ENCODE measurements around the gene AADAC. TPM values are rescaled to one million over a fixed set of nuclear protein-coding genes. Genes with fewer than 3 reads are reported as not detected.
"Not testable (repeated sequence)": the region's sequence is repeated elsewhere in the genome, so short reads cannot be mapped to it uniquely, and the experiment has no call there.

The AADAC gene
- total and polyA plus RNA-seq, 9 donors: 0.21 to 40.6 (median 0.38) TPM; not detected in 5

DNA sequence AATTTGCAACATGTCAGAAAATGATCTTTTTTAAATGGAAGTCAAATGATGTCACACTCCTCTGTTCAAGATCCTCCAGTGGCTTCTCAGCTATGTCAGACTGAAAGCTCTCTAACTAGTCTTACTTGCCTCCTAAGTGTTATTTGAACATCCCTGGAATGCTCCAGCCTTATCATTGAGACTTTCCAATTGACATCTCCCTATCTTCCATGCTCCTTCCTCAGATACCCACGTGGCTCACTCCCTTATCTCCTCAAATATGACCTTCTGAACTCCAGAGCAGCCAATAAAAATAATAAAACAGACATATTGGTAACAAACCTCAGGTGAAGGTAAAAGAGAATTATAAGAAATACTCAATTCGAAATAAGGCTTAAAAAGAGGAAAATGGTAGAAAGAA lies 25.5 kb upstream of the AADAC start:
- H3K9me3 ChIP-seq: no peaks in the 10 kb centered on the region
- intact Hi-C loops (cut with DNase I): no loop called here
- H3K36me3 ChIP-seq: no peaks in the 10 kb centered on the region
- no peak for TF ChIP-seq POLR2A (IDR thresholded peaks at IDR 0.05)
- no peak for TF ChIP-seq EP300 (IDR thresholded peaks at IDR 0.05)
- TF ChIP-seq, protein P1, sequence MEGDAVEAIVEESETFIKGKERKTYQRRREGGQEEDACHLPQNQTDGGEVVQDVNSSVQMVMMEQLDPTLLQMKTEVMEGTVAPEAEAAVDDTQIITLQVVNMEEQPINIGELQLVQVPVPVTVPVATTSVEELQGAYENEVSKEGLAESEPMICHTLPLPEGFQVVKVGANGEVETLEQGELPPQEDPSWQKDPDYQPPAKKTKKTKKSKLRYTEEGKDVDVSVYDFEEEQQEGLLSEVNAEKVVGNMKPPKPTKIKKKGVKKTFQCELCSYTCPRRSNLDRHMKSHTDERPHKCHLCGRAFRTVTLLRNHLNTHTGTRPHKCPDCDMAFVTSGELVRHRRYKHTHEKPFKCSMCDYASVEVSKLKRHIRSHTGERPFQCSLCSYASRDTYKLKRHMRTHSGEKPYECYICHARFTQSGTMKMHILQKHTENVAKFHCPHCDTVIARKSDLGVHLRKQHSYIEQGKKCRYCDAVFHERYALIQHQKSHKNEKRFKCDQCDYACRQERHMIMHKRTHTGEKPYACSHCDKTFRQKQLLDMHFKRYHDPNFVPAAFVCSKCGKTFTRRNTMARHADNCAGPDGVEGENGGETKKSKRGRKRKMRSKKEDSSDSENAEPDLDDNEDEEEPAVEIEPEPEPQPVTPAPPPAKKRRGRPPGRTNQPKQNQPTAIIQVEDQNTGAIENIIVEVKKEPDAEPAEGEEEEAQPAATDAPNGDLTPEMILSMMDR (IDR thresholded peaks at IDR 0.05): no peak
- no peak overlapping the region for H3K4me3 ChIP-seq
- no peaks in the 10 kb centered on the region for H3K4me1 ChIP-seq (ENCODE audit: insufficient read depth)
- H3K27me3 ChIP-seq: no peaks in the 10 kb centered on the region
- WGBS, 3 donors: 67 to 80% (median 76%) methylated on average over 2 of the region's 2 CpGs
- no peak for DNase-seq
- no peak overlapping the region for H3K27ac ChIP-seq

DNA sequence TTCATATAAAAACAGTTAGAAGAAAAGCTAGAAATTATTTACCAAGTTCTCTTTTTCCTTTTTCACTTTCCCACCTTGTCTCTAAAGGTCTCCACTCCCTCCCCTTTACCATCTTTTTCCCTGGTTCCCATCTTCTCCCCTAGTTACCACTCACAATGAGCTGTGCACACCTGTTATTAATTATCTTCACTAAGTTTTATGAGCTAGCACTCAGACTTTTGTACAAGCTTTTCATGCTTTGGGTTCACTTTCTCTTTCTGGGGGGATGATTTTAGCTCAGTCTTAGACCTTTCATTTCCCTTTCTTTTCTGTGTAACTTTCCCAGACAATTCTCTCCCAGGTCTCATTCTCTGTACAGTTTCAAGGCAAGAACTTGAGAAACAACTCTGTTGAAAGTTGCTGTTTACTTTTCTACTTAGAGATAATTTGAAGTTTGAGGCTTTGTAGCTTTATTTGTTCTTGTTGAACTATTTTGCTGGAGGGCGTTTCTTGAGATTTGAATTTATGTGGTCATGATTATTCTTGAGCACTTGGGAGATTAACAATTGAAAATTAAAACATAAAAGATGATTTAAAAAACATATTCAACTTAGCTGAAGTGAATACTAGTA lies 24.0 kb upstream of the AADAC start:
- H3K4me3 ChIP-seq: no peak overlapping the region
- intact Hi-C loops (cut with DNase I): no loop called here
- no peaks in the 10 kb centered on the region for H3K9me3 ChIP-seq
- 27 to 48% (median 34%) methylated on average over 1 of the region's 1 CpG for WGBS, 3 donors
- no peak for DNase-seq
- no peaks in the 10 kb centered on the region for H3K27me3 ChIP-seq
- TF ChIP-seq POLR2A (IDR thresholded peaks at IDR 0.05): no peak
- no peak for TF ChIP-seq EP300 (IDR thresholded peaks at IDR 0.05)
- TF ChIP-seq, protein P1 (IDR thresholded peaks at IDR 0.05): no peak
- H3K36me3 ChIP-seq: no peaks in the 10 kb centered on the region
- no peaks in the 10 kb centered on the region for H3K4me1 ChIP-seq (ENCODE audit: insufficient read depth)
- no peak overlapping the region for H3K27ac ChIP-seq

DNA sequence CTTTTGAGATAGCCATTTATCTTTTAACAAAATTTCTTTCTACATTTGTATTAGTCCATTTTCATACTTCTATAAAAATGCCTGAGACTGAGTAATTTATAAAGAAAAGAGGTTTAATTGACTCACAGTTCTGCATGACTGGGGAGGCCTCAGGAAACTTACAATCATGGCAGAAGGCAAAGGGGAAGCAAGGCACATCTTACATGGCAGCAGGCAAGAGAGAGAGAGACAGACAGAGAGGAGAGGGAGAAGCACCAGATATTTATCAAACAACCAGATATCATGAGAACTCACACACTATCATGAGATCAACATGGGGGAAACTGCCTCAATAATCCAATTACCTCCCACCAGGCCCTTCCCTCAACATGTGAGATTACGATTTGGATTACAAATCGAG lies 23.2 kb upstream of the AADAC start:
- H3K4me1 ChIP-seq (ENCODE audit: insufficient read depth); intact Hi-C loops (cut with DNase I); DNase-seq; H3K4me3 ChIP-seq; H3K27ac ChIP-seq; H3K27me3 ChIP-seq; H3K36me3 ChIP-seq; H3K9me3 ChIP-seq: not testable (repeated sequence)
- WGBS, 3 donors: 94 to 95% (median 94%) methylated on average over 2 of the region's 2 CpGs

DNA sequence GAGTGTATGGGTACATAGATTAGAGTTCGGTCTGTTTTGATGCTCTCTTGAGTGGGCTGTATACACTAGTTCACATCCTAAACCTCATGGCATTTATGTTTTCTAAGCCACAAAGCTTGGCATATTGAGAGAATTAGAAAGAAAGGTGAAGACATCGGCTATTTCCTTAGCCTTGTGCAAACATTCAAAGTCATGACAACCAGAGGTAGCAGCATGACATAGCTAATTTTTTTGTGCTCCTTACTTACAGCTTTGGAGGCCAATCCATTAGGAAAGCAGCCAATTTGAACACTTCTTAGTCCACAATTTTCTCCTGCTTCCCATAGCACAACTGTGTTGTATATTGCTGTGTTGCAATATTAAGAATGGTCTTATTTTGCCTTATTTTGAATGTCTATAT lies 21.5 kb upstream of the AADAC start:
- no peak for DNase-seq
- no peaks in the 10 kb centered on the region for H3K4me1 ChIP-seq (ENCODE audit: insufficient read depth)
- intact Hi-C loops (cut with DNase I): no loop called here
- no peak for TF ChIP-seq POLR2A (IDR thresholded peaks at IDR 0.05)
- no peak for TF ChIP-seq EP300 (IDR thresholded peaks at IDR 0.05)
- TF ChIP-seq, protein P1 (IDR thresholded peaks at IDR 0.05): no peak
- no peak overlapping the region for H3K27ac ChIP-seq
- H3K27me3 ChIP-seq: no peaks in the 10 kb centered on the region
- 90 to 96% (median 93%) methylated on average over 2 of the region's 2 CpGs for WGBS, 3 donors
- H3K36me3 ChIP-seq: no peaks in the 10 kb centered on the region
- no peaks in the 10 kb centered on the region for H3K9me3 ChIP-seq
- H3K4me3 ChIP-seq: no peak overlapping the region

DNA sequence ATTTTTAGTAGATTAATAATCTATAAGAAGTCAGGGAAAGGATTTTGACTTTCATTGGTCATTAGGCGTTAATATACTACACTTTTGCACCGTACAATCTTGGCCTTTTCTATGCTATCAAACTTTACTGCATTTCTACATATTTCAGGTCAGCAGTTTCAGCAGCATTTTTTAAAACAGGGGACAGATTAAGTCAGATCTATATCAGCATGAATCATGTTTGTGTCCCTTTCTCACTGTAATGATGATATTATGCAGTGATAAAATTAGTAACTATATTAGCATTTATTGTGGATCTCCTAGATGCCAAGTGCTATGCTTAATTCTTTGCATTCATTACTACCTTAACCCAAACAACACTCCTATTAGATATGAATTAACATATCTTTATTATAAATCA lies 20.3 kb upstream of the AADAC start:
- intact Hi-C loops (cut with DNase I): no loop called here
- Histone ChIP-seq H3K9me3 (no peaks in the 10 kb centered on the region), H3K27me3 (no peaks in the 10 kb centered on the region), H3K4me3 (no peak overlapping the region), H3K4me1 (ENCODE audit: insufficient read depth) (no peaks in the 10 kb centered on the region), H3K27ac (no peak overlapping the region), H3K36me3 (no peaks in the 10 kb centered on the region)
- DNase-seq: no peak
- TF ChIP-seq, protein P1 (IDR thresholded peaks at IDR 0.05): no peak
- TF ChIP-seq EP300 (IDR thresholded peaks at IDR 0.05): no peak
- TF ChIP-seq POLR2A (IDR thresholded peaks at IDR 0.05): no peak
- 49 to 68% (median 65%) methylated on average over 2 of the region's 2 CpGs for WGBS, 3 donors
